Liver (tissue), 9 donors: ENCODE measurements around the gene CGGBP1. TPM values are rescaled to one million over a fixed set of nuclear protein-coding genes. Genes with fewer than 3 reads are reported as not detected.

ENCODE experiments used
- DNase-seq: peaks from one replicate; pipeline ENCODE4 v3.0.0-alpha.2; 2017; ENCODE audit warnings: low spot score
- H3K27ac ChIP-seq, 2 donors: one replicate each; pipeline ENCODE4 v1.7.0; 2013; ENCODE audit warnings: inconsistent platforms in 2 of 2, low read length in 2 of 2, control low read depth in 1 of 2, low read depth in 1 of 2, mild to moderate bottlenecking in 1 of 2
- H3K27me3 ChIP-seq, 4 donors: one replicate each; pipeline versions ENCODE4 v1.6.1 to v1.7.0; 2013; ENCODE audit warnings: low read length in 3 of 4, inconsistent platforms in 1 of 4, mild to moderate bottlenecking in 1 of 4, moderate library complexity in 1 of 4; ENCODE audit not compliant: control insufficient read depth in 4 of 4, insufficient read depth in 4 of 4
- H3K36me3 ChIP-seq, 4 donors: one replicate each; pipeline versions ENCODE4 v1.6.1 to v1.7.0; 2013; ENCODE audit warnings: low read length in 3 of 4, mild to moderate bottlenecking in 3 of 4, low read depth in 1 of 4, moderate library complexity in 1 of 4; ENCODE audit not compliant: control insufficient read depth in 4 of 4, insufficient read depth in 3 of 4
- H3K4me1 ChIP-seq, 4 donors: one replicate each; pipeline versions ENCODE4 v1.6.1 to v1.7.0; 2013; ENCODE audit warnings: low read length in 3 of 4, mild to moderate bottlenecking in 3 of 4, moderate library complexity in 1 of 4; ENCODE audit not compliant: control insufficient read depth in 4 of 4, insufficient read depth in 4 of 4
- H3K4me3 ChIP-seq, 3 donors: one replicate each; pipeline versions ENCODE4 v1.6.1 to v1.7.0; 2013; ENCODE audit warnings: low read length in 3 of 3, control low read depth in 1 of 3, low read depth in 1 of 3, mild to moderate bottlenecking in 1 of 3
- H3K9ac ChIP-seq, 2 donors: one replicate each; pipeline ENCODE4 v1.7.0; 2013; ENCODE audit warnings: low read length in 2 of 2, mild to moderate bottlenecking in 2 of 2, moderate library complexity in 2 of 2, control low read depth in 1 of 2, low read depth in 1 of 2
- H3K9me3 ChIP-seq, 4 donors: one replicate each; pipeline versions ENCODE4 v1.6.1 to v1.7.0; 2013; ENCODE audit warnings: low read length in 3 of 4; ENCODE audit not compliant: control insufficient read depth in 4 of 4
- ATF3 ChIP-seq: IDR thresholded peaks from 2 replicates; pipeline ENCODE4 v1.6.1; 2016; ENCODE audit warnings: antibody characterized with exemption
- CTCF ChIP-seq: fragments of 150-350 bp; IDR thresholded peaks from 2 replicates; pipeline ENCODE4 v1.5.1; 2017; ENCODE audit warnings: improper control_type of control experiment, low read depth, low read length; ENCODE audit not compliant: missing input control
- EGR1 ChIP-seq, 2 donors: IDR thresholded peaks; 2 replicates each; pipeline ENCODE4 v1.6.1; 2016 to 2018; ENCODE audit warnings: antibody characterized with exemption in 2 of 2, low read depth in 2 of 2
- FOXA1 ChIP-seq: IDR thresholded peaks from 2 replicates; pipeline ENCODE4 v1.6.1; 2016; ENCODE audit warnings: antibody characterized with exemption
- FOXA2 ChIP-seq: IDR thresholded peaks from 2 replicates; pipeline ENCODE4 v1.6.1; 2016; ENCODE audit warnings: antibody characterized with exemption
- GABPA ChIP-seq, 2 donors: IDR thresholded peaks in 1 of 2; conservative IDR thresholded peaks in 1 of 2; 2 replicates each; pipeline ENCODE4 v1.6.1; 2016; ENCODE audit warnings: antibody characterized with exemption in 2 of 2, mild to moderate bottlenecking in 1 of 2, moderate library complexity in 1 of 2
- HNF4A ChIP-seq, 2 donors: conservative IDR thresholded peaks; 2 replicates each; pipeline ENCODE4 v1.6.1; 2016; ENCODE audit warnings: antibody characterized with exemption in 2 of 2, mild to moderate bottlenecking in 2 of 2
- HNF4G ChIP-seq: IDR thresholded peaks from 2 replicates; pipeline ENCODE4 v1.6.1; 2016; ENCODE audit warnings: antibody characterized with exemption
- JUND ChIP-seq, 2 donors: IDR thresholded peaks; 2 replicates each; pipeline ENCODE4 v1.6.1; 2016; ENCODE audit warnings: antibody characterized with exemption in 2 of 2
- MAX ChIP-seq: IDR thresholded peaks from 2 replicates; pipeline ENCODE4 v1.6.1; 2016; ENCODE audit warnings: antibody characterized with exemption
- NR2F2 ChIP-seq: IDR thresholded peaks from 2 replicates; pipeline ENCODE4 v1.6.1; 2016; ENCODE audit warnings: antibody characterized with exemption
- RAD21 ChIP-seq, 2 donors: IDR thresholded peaks; 2 replicates each; pipeline ENCODE4 v1.6.1; 2016; ENCODE audit warnings: antibody characterized with exemption in 2 of 2, mild to moderate bottlenecking in 2 of 2
- REST ChIP-seq: IDR thresholded peaks from 2 replicates; pipeline ENCODE4 v1.6.1; 2016; ENCODE audit warnings: antibody characterized with exemption, mild to moderate bottlenecking
- RXRA ChIP-seq, 2 donors: IDR thresholded peaks; 2 replicates each; pipeline ENCODE4 v1.6.1; 2017 to 2018; ENCODE audit warnings: antibody characterized with exemption in 2 of 2, mild to moderate bottlenecking in 1 of 2
- SP1 ChIP-seq: IDR thresholded peaks from 2 replicates; pipeline ENCODE4 v1.6.1; 2018; ENCODE audit warnings: antibody characterized with exemption, mild to moderate bottlenecking
- TAF1 ChIP-seq: conservative IDR thresholded peaks from 2 replicates; pipeline ENCODE4 v1.6.1; 2016; ENCODE audit warnings: antibody characterized with exemption, mild to moderate bottlenecking
- YY1 ChIP-seq: IDR thresholded peaks from 2 replicates; pipeline ENCODE4 v1.6.1; 2016; ENCODE audit warnings: antibody characterized with exemption, mild to moderate bottlenecking
- ZBTB33 ChIP-seq: IDR thresholded peaks from 2 replicates; pipeline ENCODE4 v1.6.1; 2016; ENCODE audit warnings: antibody characterized with exemption
- WGBS: extraction: QIAGEN DNeasy Blood & Tissue Kit; methylation state at CpG from one replicate; pipeline ENCODE4 v1.1.7; 2013; 5-methylcytosine and 5-hydroxymethylcytosine counted together
- polyA plus RNA-seq, 2 donors: library from polyadenylated mRNA; stranded (reverse) in 1 of 2; unstranded in 1 of 2; fragments of 200-250 nt in 1 of 2; fragments of >200 nt in 1 of 2; fragmentation: Nextera tagmentation in 1 of 2; extraction: Ambion mirVana in 1 of 2; gene quantifications; one replicate each; pipeline versions ENCODE4 v1.2.1 to v1.2.3, GENCODE V29; 2013 to 2015
- total RNA-seq, 2 donors: library from RNA; depleted of rRNA; stranded (reverse); fragments of >200 nt; gene quantifications; one replicate each; pipeline ENCODE4 v1.2.3, GENCODE V29; 2014
- donor health status: healthy.
- donor health status: healthy.
- donor health status: healthy.
- donor health status: healthy.
- donor health status: healthy.

The CGGBP1 gene
- total and polyA plus RNA-seq, 4 donors = 13.6 to 46.4 (median 35.8) TPM

- no peak overlapping the region for H3K4me3 ChIP-seq
- TF ChIP-seq RAD21 (IDR thresholded peaks at IDR 0.05) = no peak
- no peak for TF ChIP-seq FOXA1
- no peak for TF ChIP-seq HNF4G
- no peak for TF ChIP-seq MAX
- no peak for TF ChIP-seq HNF4A (conservative IDR thresholded peaks at IDR 0.05)
- no peak for TF ChIP-seq SP1
- TF ChIP-seq JUND (IDR thresholded peaks at IDR 0.05) = no peak
- no peak for TF ChIP-seq YY1
- no peak for TF ChIP-seq ATF3
- TF ChIP-seq NR2F2 = no peak
- no peak for TF ChIP-seq CTCF
- no peak for TF ChIP-seq ZBTB33
- no peak for TF ChIP-seq REST
- TF ChIP-seq GABPA (IDR thresholded peaks at IDR 0.05 in 1 of 2, conservative IDR thresholded peaks at IDR 0.05 in 1 of 2) = no peak
- no peak for TF ChIP-seq EGR1 (IDR thresholded peaks at IDR 0.05; ENCODE audit: low read depth in 2 of 2)
- TF ChIP-seq RXRA (IDR thresholded peaks at IDR 0.05) = no peak
- TF ChIP-seq FOXA2 = no peak
- TF ChIP-seq TAF1 = no peak
- no peak for DNase-seq
- no peak overlapping the region for H3K9ac ChIP-seq
- WGBS = 36% methylated on average over 2 of the region's 2 CpGs
- H3K27ac ChIP-seq = no peak overlapping the region
- no peaks in the 10 kb centered on the region for H3K4me1 ChIP-seq
- no peaks in the 10 kb centered on the region for H3K9me3 ChIP-seq
- no peaks in the 10 kb centered on the region for H3K27me3 ChIP-seq
- no peaks in the 10 kb centered on the region for H3K36me3 ChIP-seq
Observed at GRCh38 chr3:88038566-88038965, 20.2 kb downstream of the CGGBP1 start.
